RWPE2 (cell line): ENCODE results near the gene PSG1.
"Not testable (repeated sequence)": the region's sequence is repeated elsewhere in the genome, so short reads cannot be mapped to it uniquely, and the experiment has no call there.

Experiments
- ATAC-seq: fragments of 200-7000 bp; cut with Tn5 transposase; 3 replicates; pipeline ENCODE4 v1.9.1; 2021; ENCODE audit warnings: low read depth
- DNase-seq: peaks from one replicate; pipeline ENCODE4 v3.0.0-alpha.2; 2020; ENCODE audit warnings: low spot score
- H3K27ac ChIP-seq: fragments of 450-650 bp; 2 replicates; pipeline ENCODE4 v1.5.1; 2017; ENCODE audit warnings: mild to moderate bottlenecking; ENCODE audit not compliant: poor library complexity, severe bottlenecking
- H3K27me3 ChIP-seq: fragments of 250-450 bp; sonication (Bioruptor Pico); 2 replicates; pipeline ENCODE4 v1.5.1; 2021; ENCODE audit warnings: mild to moderate bottlenecking, moderate library complexity; ENCODE audit not compliant: insufficient read depth, poor library complexity, severe bottlenecking
- H3K36me3 ChIP-seq: fragments of 250-450 bp; sonication (Bioruptor Pico); 2 replicates; pipeline ENCODE4 v1.5.1; 2020; ENCODE audit warnings: low read depth, mild to moderate bottlenecking, moderate library complexity
- H3K4me1 ChIP-seq: fragments of 250-450 bp; sonication (Bioruptor Pico); 2 replicates; pipeline ENCODE4 v1.5.1; 2021; ENCODE audit warnings: mild to moderate bottlenecking, moderate library complexity; ENCODE audit not compliant: insufficient read depth, poor library complexity, severe bottlenecking
- H3K4me3 ChIP-seq: fragments of 250-450 bp; sonication (Bioruptor Pico); 2 replicates; pipeline ENCODE4 v1.5.1; 2021; ENCODE audit warnings: mild to moderate bottlenecking, moderate library complexity; ENCODE audit not compliant: severe bottlenecking
- H3K9me3 ChIP-seq: fragments of 250-450 bp; sonication (Bioruptor Pico); 2 replicates; pipeline ENCODE4 v1.5.1; 2021; ENCODE audit warnings: mild to moderate bottlenecking, moderate library complexity; ENCODE audit not compliant: severe bottlenecking
- TF ChIP-seq, protein P1 (sequence below): fragments of 450-650 bp; IDR thresholded peaks from one replicate; pipeline ENCODE4 v1.5.1; 2017; ENCODE audit warnings: mild to moderate bottlenecking, moderate library complexity; ENCODE audit not compliant: poor library complexity, severe bottlenecking

PSG1 gene

GRCh38 chr19:42879613-42880012 is at the start of gene PSG1:
Gene PSG1 (minus strand): TSS chr19:42879713. CDS start chr19:42879581, 132 bp downstream.
- H3K4me3 ChIP-seq = no peak within 1 kb of the TSS
- TF ChIP-seq, protein P1, sequence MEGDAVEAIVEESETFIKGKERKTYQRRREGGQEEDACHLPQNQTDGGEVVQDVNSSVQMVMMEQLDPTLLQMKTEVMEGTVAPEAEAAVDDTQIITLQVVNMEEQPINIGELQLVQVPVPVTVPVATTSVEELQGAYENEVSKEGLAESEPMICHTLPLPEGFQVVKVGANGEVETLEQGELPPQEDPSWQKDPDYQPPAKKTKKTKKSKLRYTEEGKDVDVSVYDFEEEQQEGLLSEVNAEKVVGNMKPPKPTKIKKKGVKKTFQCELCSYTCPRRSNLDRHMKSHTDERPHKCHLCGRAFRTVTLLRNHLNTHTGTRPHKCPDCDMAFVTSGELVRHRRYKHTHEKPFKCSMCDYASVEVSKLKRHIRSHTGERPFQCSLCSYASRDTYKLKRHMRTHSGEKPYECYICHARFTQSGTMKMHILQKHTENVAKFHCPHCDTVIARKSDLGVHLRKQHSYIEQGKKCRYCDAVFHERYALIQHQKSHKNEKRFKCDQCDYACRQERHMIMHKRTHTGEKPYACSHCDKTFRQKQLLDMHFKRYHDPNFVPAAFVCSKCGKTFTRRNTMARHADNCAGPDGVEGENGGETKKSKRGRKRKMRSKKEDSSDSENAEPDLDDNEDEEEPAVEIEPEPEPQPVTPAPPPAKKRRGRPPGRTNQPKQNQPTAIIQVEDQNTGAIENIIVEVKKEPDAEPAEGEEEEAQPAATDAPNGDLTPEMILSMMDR = no peak
- DNase-seq = no peak
- no peaks in the 10 kb centered on the region for H3K9me3 ChIP-seq
- H3K36me3 ChIP-seq = no peaks in the 10 kb centered on the region
- ATAC-seq = no peak
- no peak within 1 kb of the TSS for H3K27ac ChIP-seq
- H3K27me3 ChIP-seq = no peaks in the 10 kb centered on the region
- H3K4me1 ChIP-seq = peaks cover 33% of the 10 kb centered on the region

DNA sequence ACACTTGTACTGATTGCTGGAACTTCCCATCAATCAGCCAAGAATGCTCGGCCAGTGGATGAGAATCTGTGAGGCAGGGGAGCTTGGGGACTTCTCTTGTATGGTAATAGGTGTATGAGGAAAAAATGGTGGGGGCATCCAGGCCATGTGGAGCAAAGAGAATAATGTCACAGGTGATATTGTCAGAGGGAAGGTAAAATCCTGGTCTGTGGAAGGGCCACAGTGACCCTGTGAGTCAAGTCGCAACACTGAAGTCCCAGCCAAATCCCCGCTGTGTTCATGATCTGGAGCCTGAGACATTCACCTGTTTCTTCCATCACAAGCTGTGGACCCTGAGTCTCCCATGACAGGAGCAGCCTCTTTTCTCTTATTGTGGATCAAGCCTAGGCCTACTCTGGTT is 49.4 kb upstream of the PSG1 start:
- TF ChIP-seq, protein P1 = no peak
- no peak overlapping the region for H3K4me3 ChIP-seq

DNA sequence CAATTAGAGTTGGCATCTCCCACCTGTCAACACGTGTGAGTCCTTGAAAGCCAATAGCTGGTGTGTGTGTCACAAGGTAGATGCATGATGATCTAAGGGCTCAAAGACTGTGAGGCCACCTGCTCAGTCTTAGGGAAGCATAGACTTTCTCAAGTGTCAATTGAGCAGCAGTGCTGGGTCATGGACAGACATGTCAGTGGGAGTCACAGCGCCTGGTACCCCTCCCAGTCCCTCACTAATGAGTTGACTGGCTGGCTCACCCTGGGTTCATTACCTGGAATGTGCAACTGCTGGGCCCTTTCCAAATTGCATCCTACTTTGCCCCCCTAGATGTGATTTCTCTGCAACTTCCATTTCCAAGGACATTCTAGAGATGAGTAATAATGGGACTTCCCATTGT is 47.3 kb upstream of the PSG1 start:
- ATAC-seq = no peak
- TF ChIP-seq, protein P1 = no peak

More for the DNA sequence above, 49.4 kb upstream of the PSG1 start:
- Histone ChIP-seq H3K27me3 (no peaks in the 10 kb centered on the region), H3K4me1 (peaks cover 17% of the 10 kb centered on the region), H3K27ac (no peak overlapping the region), H3K9me3 (no peaks in the 10 kb centered on the region), H3K36me3 (no peaks in the 10 kb centered on the region)
- DNase-seq (no peak), ATAC-seq (no peak)

DNA sequence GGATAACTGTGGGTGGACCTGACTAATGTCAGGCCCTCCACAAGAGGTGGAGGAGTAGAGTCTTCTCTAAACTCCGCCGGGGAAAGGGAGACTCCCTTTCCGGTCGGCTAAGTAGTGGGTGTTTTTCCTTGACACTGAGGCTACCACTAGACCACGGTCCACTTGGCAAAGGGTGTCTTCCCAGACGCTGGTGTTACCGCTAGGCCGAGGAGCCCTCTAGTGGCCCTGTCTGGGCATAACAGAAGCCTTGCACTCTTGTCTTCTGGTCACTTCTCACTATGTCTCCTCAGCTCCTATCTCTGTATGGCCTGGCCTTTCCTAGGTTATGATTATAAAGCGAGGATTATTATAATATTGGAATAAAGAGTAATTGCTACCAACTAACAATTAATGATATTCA is 43.6 kb upstream of the PSG1 start:
- ATAC-seq, H3K4me3 ChIP-seq, H3K4me1 ChIP-seq, H3K36me3 ChIP-seq, H3K9me3 ChIP-seq, H3K27ac ChIP-seq, H3K27me3 ChIP-seq, DNase-seq: not testable (repeated sequence)
- TF ChIP-seq, protein P1 = peak; percentile 83

More for the DNA sequence above, 47.3 kb upstream of the PSG1 start:
- Histone ChIP-seq H3K4me3 (no peak overlapping the region), H3K9me3 (no peaks in the 10 kb centered on the region), H3K36me3 (no peaks in the 10 kb centered on the region), H3K4me1 (no peaks in the 10 kb centered on the region), H3K27me3 (no peaks in the 10 kb centered on the region), H3K27ac (no peak overlapping the region)
- no peak for DNase-seq

DNA sequence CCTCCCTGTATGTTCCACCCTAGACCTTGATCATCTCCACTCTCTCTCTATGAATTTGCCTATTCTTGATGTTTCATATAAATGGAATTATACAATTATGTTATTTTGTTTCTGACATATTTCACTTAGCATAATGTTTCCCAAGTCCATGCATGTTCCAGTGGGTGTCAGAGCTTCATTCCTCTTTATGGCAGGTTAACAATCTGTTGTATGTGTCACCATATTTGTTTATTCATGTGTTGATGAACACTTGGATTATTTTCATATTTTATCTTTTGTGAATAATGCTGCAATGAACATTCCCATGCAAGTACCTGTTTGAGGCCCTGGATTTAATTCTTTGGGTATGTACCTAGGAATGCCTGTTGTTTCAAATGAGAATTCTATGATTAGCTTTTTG is 41.5 kb upstream of the PSG1 start:
- not testable (repeated sequence) for H3K27me3 ChIP-seq, DNase-seq, ATAC-seq, H3K27ac ChIP-seq, H3K36me3 ChIP-seq, H3K4me1 ChIP-seq, H3K4me3 ChIP-seq, H3K9me3 ChIP-seq
